Midbrain (tissue), 1 donor: Measurements from ENCODE around the gene IL1R2.
A peak's percentile ranks its signal among the peaks of the same experiment; 100 is the strongest.

Source experiments
- DNase-seq: peaks from one replicate; lab custom pipeline; 2025; lab: John Stamatoyannopoulos, UW

The IL1R2 gene, protein sequence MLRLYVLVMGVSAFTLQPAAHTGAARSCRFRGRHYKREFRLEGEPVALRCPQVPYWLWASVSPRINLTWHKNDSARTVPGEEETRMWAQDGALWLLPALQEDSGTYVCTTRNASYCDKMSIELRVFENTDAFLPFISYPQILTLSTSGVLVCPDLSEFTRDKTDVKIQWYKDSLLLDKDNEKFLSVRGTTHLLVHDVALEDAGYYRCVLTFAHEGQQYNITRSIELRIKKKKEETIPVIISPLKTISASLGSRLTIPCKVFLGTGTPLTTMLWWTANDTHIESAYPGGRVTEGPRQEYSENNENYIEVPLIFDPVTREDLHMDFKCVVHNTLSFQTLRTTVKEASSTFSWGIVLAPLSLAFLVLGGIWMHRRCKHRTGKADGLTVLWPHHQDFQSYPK

GRCh38 chr2:101991721-101992145 lies at the start of gene IL1R2:
TSS of gene IL1R2 (plus strand) at chr2:101991960. CDS start at chr2:102008576, 16,616 bp downstream.
- no peak for DNase-seq

DNA sequence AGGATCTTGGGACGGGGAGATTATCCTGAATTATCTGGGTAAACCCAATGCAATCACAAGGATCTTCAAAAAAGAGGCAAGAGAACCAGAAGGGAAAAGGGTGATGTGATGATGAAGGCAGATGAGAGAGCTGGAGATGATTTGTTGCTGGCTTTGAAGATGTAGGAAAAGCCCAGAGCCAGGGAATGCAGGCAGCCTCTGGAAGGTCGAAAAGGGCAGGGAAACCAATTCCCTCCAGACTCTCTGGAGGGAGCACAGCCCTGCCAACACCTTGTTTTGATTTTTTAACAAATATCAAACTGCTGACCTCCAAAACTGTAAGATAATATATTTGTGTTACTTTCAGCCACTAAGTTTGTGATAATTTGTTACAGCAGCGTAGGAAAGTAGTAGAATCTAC lies 48.9 kb upstream of the IL1R2 start:
- no peak for DNase-seq

- DNase-seq, result no peak
Measured at GRCh38 chr2:101946372-101947039, 45.3 kb upstream of the IL1R2 start.

GRCh38 chr2:101947374-101947773 lies 44.4 kb upstream of the IL1R2 start:
- DNase-seq, result no peak

DNA sequence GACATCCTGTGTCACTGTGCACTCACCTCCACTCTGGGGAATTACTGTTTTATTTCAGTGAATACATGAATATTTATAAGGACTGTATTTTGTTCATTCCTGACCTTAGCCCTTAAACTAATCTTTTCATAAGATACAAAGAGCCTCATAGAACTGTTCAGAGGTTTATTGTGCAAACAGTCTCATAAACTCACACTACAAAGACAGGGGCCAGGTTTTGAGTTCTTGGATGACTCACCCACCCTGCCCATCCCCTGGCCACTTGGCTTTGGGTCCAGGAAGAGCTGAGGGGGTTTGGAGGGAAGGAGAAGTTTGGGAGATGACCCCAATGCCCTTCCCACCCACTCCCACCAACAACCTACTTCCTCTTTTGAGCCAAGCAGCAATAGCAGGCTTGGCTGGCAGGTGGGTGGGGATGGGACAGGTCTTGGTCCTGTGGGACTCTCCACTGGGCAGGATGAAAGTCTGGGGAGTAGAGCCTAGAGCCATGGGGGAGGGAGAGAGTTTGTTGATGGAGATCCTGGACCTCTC lies 43.1 kb upstream of the IL1R2 start:
- no peak for DNase-seq

GRCh38 chr2:101949304-101949703 lies 42.5 kb upstream of the IL1R2 start:
- DNase-seq, result no peak

DNA sequence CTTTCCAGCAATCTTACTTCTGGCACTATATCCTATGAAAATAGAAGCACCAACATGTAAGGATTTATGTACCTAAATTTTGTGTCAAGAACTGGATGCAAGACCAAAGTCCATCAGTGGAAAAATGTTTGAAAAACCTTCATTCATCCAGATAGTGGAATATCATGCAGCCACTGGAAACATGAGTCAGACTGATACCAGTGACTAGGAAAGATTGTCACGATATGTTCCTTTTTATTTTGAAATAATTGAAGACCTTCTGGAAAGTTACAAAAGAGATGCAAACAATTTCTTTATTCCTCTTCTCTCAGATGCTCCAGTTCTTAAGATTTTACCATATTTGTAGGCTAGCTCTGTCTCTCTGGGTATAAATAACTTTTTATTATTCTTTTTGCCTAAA lies 40.5 kb upstream of the IL1R2 start:
- no peak for DNase-seq

GRCh38 chr2:101952551-101952950 lies 39.2 kb upstream of the IL1R2 start:
- DNase-seq, result no peak

GRCh38 chr2:101956465-101957438 lies 35.0 kb upstream of the IL1R2 start:
- DNase-seq, result no peak

DNA sequence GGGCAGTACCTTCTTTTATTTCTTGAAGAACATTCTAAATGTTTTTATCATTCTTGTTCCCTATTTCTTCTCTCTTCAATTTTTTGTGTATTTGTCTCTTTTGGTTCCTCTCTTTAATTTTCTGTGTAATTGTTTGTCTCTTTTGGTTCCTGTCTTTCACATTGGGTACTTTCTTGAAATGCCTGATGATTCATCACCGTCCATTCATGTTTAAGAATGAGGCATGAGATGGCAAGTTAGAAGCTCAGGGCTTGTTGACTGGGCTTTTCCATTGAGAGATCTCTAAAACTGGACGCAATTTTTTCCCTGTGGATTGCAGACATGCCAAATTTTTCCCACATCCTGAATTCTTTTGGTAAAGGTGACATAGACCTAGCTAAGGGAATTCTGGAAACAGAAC lies 33.7 kb upstream of the IL1R2 start:
- no peak for DNase-seq

DNA sequence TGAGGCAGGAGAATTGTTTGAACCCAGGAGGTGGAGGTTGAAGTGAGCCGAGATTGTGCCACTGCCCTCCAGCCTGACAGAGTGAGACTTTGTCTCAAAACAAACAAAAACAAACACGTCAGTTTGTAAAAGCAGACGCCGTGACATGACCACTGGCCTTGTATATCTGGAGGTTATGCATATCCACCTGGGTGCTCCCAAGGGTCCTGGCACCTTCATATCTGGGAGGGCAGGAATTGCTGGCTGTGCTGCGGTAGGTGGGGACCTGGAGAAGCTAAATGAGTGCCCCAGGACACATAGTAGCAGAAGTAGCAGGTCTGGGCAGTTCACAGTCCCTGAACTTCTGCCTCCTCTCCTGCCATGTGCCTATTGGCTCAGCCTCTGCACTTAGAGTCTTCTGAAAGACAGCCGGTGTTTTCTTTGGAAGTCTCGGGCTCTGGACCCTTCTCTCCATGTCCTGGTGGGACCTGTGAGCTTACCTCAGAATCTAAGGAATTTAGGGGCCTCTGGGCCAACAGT lies 30.9 kb upstream of the IL1R2 start:
- DNase-seq, result no peak

DNA sequence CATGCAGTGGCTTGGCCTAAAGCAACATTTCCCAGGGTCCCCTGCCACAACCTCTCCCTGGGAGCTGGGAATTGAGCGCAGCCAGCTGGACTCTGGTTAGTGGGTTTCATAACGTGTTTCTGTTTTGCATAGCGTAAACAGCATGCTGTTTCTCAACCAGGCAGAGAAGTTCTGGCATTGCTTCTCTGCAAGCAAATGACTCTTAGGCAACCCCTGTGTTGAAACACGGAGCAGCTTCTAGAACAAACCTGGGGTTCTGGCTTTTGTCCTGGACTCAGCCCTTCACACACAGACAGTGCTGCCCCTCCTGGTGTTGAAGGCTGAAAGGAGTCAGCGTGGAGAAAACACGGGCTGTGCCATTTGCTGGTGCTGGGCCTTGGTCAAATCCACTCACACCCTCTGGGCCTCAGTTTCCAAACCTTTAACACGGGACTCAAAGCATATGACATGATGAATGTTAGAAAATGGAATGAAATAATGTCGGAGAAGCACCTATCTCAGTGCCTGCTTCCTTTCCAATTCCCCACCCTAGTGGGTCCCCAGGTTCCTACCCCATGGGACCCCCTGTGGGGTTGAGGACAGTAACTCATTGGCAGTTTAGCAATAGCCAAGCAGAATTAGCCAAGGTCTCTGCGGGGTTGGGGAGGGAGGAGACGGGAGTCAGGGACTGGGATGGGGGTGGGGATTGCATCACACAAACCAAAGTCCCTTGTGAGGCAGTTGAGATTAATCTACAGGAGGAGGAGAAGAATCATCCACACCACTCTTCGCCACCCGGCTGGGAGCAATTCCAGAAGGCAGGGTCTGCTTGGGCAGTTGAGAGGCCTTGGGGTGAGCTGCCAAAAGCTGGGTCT lies 30.2 kb upstream of the IL1R2 start:
- DNase-seq, result peak; percentile 82

DNA sequence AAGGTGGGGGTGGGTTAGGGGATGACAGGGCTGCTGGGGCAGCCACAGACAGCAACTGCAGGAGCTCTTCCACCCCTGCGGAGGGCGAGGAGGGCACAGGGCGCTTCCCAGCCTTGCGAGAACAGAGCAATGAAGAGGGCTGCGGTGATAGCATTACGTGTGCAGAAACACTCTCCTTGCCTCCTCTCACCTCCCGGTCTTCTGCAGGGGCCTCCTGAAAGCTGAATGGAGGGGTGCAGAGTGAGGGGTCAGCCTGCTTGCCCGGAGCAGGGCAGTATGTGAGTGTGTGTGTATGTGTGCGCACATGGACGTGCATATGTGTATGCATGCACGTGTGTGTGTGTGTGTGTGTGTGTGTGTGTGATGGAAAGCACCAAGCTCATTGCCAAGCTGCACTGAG lies 29.5 kb upstream of the IL1R2 start:
- DNase-seq, result no peak

DNA sequence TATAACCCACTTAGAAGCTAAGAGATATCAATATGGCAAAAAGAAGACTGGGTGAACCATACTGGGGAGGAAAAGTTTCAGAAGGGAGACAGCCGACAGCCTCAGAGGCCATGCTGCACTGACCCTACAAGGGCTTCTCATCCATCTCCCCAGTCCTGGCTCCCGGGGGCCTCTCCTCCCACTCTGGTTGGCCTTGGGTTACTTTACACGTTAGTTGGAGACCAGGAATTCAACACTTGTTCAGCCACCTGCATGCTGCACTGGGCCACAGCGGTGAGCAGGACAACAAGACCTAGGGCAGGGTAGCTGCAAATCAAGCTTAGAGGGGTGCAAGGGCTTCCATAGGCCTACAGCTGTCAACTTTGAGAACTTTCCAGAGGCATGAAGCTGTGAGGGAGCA lies 28.6 kb upstream of the IL1R2 start:
- no peak for DNase-seq

DNA sequence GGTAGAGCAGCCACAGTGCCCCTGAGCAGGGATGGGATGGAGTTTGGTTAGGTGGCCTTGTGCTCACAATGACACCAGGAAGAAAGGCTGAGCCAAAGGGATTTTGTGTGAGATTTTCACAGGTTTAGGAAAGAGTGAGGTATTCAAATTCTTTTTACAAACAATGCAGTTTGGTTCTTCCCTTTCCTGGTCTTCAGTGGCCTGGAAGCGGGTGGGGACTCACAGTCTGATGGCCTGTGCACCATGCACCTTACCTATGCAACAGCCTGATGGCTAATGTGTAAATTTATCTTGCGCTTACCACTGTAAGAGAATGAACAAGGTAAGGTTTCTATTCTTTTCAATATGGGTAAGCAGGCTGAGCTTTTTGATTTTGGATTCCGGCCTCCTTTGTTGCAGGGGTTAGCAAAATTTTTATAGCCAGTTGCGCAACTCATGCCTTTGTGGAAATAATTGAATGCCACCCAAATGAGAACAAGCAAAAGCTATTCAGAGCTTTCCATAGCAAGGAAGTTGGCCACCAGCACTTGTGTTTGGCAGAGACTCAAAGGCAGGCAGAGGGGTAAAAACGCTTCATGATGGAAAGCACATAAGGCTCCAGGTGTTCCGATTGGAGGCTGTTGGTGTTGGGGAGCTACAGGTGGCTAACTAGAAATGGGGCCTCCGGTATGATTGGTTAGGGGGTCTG lies 23.8 kb upstream of the IL1R2 start:
- peak; percentile 28 for DNase-seq

GRCh38 chr2:101969723-101970122 lies 22.0 kb upstream of the IL1R2 start:
- no peak for DNase-seq

DNA sequence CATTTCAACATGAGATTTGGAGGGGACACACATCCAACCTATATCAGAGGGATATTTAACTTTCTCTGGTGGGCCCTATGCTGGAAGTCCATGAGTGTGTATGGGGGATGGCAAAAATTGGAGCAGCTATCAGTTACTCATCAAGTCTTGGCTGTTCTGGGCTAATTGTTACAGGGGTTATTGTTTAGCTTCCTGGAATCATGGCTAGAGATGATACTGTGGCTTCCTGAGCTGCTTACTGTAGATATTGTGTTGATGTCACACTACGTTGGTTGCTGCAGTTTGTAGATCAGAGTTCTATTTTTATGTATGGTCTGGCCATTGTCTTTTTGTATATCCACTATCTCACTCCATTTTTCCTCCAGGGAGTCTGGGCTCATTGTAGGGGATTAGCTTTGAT lies 20.9 kb upstream of the IL1R2 start:
- no peak for DNase-seq

DNA sequence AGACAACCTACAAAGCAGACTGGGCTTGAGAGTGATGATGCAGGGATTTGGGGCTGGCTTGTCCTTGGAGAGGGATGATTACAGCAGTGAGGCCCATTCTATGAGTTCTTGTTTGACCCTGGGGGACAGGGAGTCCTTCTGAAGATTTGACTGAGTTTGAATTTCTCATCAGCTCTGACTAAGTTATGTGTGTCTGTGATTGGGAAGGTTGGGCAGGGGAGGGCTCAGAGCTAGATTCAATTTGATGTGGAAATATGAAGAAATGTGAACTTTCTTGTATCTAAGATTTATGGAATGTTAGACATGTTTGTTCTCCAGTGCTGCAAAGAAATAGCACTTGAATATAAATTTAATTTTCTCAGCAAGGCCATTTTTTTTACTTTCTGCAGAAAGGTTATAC lies 19.9 kb upstream of the IL1R2 start:
- DNase-seq, result no peak

DNA sequence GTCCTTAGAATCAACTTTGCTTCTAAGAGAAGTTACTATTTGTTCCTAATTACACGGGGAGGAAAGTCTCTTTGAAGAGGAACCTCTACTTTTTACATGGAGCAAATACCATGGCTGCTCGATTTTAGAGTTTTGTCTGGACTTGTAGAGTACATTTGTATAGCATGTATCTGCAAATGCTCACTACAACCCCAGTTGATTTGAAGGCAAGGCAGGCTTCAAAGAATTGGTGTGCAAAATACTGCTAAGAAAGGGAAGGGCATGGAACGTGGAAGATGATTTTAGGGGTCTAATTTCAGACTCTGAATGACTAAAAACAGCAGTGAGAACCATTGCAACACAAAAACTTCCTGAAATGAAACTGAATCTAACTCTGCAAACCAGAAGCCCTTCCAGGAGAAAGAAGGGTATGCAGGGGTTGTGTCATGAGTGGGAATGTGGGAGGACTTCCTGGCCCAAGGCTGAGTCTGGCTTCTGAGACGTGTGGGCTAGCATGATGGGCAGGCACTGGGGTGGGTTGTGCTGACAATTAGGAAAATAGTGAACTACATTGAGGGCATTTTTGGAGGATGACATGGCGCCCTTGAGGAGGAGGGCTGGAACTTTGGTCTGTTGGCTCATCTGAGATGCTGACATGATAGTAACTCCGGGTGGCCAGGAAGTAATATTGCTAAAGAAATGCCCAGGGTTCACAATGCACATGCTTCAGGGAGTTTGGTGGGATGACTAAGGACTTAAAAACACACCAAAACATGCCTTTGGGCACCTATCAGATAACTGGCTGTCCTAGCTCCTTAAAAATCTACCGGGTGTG lies 18.9 kb upstream of the IL1R2 start:
- no peak for DNase-seq
